ENCODE data around the gene CCHCR1. TPM values are rescaled to one million over a fixed set of nuclear protein-coding genes. Genes with fewer than 3 reads are reported as not detected.
"Not testable (repeated sequence)": the region's sequence is repeated elsewhere in the genome, so short reads cannot be mapped to it uniquely, and the experiment has no call there.

CCHCR1 gene
- total and polyA plus RNA-seq, 9 donors, result 11.2 to 31.5 (median 23.6) TPM

DNA sequence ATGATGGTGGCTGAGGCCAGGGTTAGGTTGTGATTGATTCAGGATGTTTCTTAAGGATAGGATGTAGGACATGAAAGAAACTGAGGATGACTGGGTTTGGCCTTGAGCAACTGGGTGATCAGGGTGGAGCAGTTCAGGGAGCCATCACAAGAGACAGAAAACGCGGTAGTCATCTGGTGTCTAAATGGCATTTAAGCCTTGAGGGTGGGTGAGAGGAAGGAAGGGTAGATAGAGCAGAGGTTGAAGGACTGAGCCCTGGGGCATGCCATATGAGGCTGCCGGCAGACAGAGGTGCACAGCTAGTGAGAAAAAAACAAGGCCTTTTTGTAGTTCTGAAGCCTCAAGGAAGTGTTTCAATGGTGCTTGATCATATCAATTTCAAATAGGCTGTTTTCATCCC, 11.0 kb upstream of the CCHCR1 start:
- DNase-seq, result no peak
- H3K4me3 ChIP-seq, result no peak overlapping the region
- intact Hi-C loops (cut with DNase I), result no loop called here
- no peak overlapping the region for H3K27ac ChIP-seq
- 61 to 73% (median 65%) methylated on average over 3 of the region's 3 CpGs for WGBS, 3 donors
- no peaks in the 10 kb centered on the region for H3K9me3 ChIP-seq
- H3K36me3 ChIP-seq, result no peaks in the 10 kb centered on the region
- H3K4me1 ChIP-seq (ENCODE audit: insufficient read depth), result no peaks in the 10 kb centered on the region
- H3K27me3 ChIP-seq, result no peaks in the 10 kb centered on the region
- TF ChIP-seq POLR2A (IDR thresholded peaks at IDR 0.05) (no peak), EP300 (IDR thresholded peaks at IDR 0.05) (no peak)
- TF ChIP-seq, protein P1, sequence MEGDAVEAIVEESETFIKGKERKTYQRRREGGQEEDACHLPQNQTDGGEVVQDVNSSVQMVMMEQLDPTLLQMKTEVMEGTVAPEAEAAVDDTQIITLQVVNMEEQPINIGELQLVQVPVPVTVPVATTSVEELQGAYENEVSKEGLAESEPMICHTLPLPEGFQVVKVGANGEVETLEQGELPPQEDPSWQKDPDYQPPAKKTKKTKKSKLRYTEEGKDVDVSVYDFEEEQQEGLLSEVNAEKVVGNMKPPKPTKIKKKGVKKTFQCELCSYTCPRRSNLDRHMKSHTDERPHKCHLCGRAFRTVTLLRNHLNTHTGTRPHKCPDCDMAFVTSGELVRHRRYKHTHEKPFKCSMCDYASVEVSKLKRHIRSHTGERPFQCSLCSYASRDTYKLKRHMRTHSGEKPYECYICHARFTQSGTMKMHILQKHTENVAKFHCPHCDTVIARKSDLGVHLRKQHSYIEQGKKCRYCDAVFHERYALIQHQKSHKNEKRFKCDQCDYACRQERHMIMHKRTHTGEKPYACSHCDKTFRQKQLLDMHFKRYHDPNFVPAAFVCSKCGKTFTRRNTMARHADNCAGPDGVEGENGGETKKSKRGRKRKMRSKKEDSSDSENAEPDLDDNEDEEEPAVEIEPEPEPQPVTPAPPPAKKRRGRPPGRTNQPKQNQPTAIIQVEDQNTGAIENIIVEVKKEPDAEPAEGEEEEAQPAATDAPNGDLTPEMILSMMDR (IDR thresholded peaks at IDR 0.05), result no peak

DNA sequence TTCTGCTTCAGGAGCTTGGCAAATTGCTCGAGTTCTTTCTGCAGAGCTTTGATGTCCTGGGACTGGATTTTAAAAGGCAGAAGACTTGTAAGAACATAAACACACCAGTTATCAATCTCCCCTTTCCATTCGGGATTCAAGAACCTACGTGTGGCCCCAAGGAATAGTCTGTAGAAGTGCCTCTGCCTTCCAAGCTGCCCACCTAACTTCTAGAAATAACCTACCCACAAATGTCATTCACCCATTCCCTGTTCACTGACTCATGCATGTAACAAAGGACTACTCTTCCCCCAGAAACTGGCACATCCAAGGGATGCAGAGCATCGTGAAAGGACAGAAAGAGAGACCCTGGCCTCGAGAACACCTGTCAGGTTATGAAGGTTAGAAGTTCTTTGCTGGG, 8.4 kb upstream of the CCHCR1 start:
- WGBS, 3 donors, result 66 to 74% (median 70%) methylated on average over 5 of the region's 5 CpGs
- DNase-seq, result no peak
- no peaks in the 10 kb centered on the region for H3K9me3 ChIP-seq
- no peak overlapping the region for H3K4me3 ChIP-seq
- no peak overlapping the region for H3K27ac ChIP-seq
- intact Hi-C loops (cut with DNase I), result no loop called here
- no peaks in the 10 kb centered on the region for H3K4me1 ChIP-seq (ENCODE audit: insufficient read depth)
- no peaks in the 10 kb centered on the region for H3K36me3 ChIP-seq
- TF ChIP-seq, protein P1 (IDR thresholded peaks at IDR 0.05), result no peak
- TF ChIP-seq EP300 (IDR thresholded peaks at IDR 0.05) (no peak), POLR2A (IDR thresholded peaks at IDR 0.05) (no peak)
- H3K27me3 ChIP-seq, result no peaks in the 10 kb centered on the region

- H3K9me3 ChIP-seq; H3K27me3 ChIP-seq; H3K4me3 ChIP-seq; H3K36me3 ChIP-seq; DNase-seq; H3K27ac ChIP-seq; H3K4me1 ChIP-seq (ENCODE audit: insufficient read depth); intact Hi-C loops (cut with DNase I): not testable (repeated sequence)
- 78 to 82% (median 80%) methylated on average over 17 of the region's 17 CpGs for WGBS, 3 donors
Observed at GRCh38 chr6:31165064-31165832, 7.6 kb upstream of the CCHCR1 start.

- DNase-seq; H3K4me1 ChIP-seq (ENCODE audit: insufficient read depth); H3K4me3 ChIP-seq; H3K36me3 ChIP-seq; H3K27ac ChIP-seq; intact Hi-C loops (cut with DNase I); H3K27me3 ChIP-seq; H3K9me3 ChIP-seq: not testable (repeated sequence)
- WGBS, 3 donors, result 91 to 94% (median 92%) methylated on average over 7 to 9 of the region's 9 CpGs
Observed at GRCh38 chr6:31164475-31165063, 7.0 kb upstream of the CCHCR1 start.

DNA sequence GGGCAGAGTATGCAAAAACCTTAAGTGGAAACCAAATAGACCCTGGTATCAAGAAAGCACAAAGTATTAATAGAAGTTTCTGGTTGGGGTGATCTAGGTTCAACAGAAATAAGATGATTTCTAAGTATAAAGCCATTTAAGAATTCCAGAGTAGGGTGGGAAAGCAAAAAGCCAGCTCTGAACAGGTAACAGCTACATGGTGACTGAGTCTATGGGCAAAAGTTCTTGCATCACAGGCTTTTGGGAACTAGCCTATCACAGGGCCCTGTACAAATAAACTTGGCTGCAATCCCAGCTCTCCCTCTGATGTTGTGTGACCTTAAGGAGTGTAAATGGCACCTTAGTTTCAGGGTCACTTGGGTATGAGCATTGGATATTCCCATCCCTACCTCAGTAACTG, 6.3 kb upstream of the CCHCR1 start:
- no peak for DNase-seq
- H3K27me3 ChIP-seq, result no peaks in the 10 kb centered on the region
- TF ChIP-seq, protein P1 (IDR thresholded peaks at IDR 0.05), result no peak
- no peak for TF ChIP-seq EP300 (IDR thresholded peaks at IDR 0.05)
- TF ChIP-seq POLR2A (IDR thresholded peaks at IDR 0.05), result no peak

More for the DNA sequence above, 6.3 kb upstream of the CCHCR1 start:
- Histone ChIP-seq H3K4me3 (no peak overlapping the region), H3K4me1 (ENCODE audit: insufficient read depth) (peaks cover 6% of the 10 kb centered on the region), H3K9me3 (no peaks in the 10 kb centered on the region), H3K36me3 (no peaks in the 10 kb centered on the region), H3K27ac (no peak overlapping the region)
- intact Hi-C loops (cut with DNase I), result no loop called here
